RWPE1 (cell line): ENCODE results near the gene AP1B1.

Experiments used
- CTCF ChIA-PET: fragments of 350-600 bp; sonication (Branson Sonifier 250); formaldehyde crosslinking; extraction: SDS; loops from one replicate; lab custom pipeline; 2021; lab: Yijun Ruan, JAX
- POLR2A ChIA-PET: fragments of 400-600 bp; formaldehyde crosslinking; extraction: SDS; loops from one replicate; lab custom pipeline; 2020; ENCODE audit warnings: antibody characterized with exemption; ENCODE audit not compliant: low non-redundant PET; lab: Yijun Ruan, JAX
- DNase-seq: peaks from one replicate; pipeline ENCODE4 v3.0.0; 2012; ENCODE audit warnings: low spot score
- H3K27ac ChIP-seq: fragments of 450-650 bp; 2 replicates; pipeline ENCODE4 v1.5.1; 2017
- CTCF ChIP-seq: fragments of 450-650 bp; conservative IDR thresholded peaks from 2 replicates; pipeline ENCODE4 v1.5.1; 2017; ENCODE audit warnings: low read depth, mild to moderate bottlenecking

Gene AP1B1

GRCh38 chr22:29387921-29388758, at the start of gene AP1B1:
Gene AP1B1, minus strand, starts transcription at chr22:29388570. Its CDS starts 21,327 bp downstream, at chr22:29367243.
- peak within 1 kb of the TSS; percentile 76 for H3K27ac ChIP-seq
- POLR2A ChIA-PET: no interaction called here
- peak; percentile 90 for DNase-seq
- CTCF ChIA-PET: no interaction called here
- TF ChIP-seq CTCF: no peak

- CTCF ChIA-PET: interaction anchor here (0.6 kb wide), 2 partner anchors 182 to 603 kb away, joined by 3 to 4 read pairs; no protein-coding TSS in a partner anchor
- TF ChIP-seq CTCF: no peak
- DNase-seq: no peak
- POLR2A ChIA-PET: no interaction called here
- no peak overlapping the region for H3K27ac ChIP-seq
Measured at GRCh38 chr22:29435236-29436136, 47.1 kb upstream of the AP1B1 start.

- ChIA-PET POLR2A (no interaction called here), CTCF (no interaction called here)
- DNase-seq: no peak
- no peak for TF ChIP-seq CTCF
- no peak overlapping the region for H3K27ac ChIP-seq
Measured at GRCh38 chr22:29434288-29434687, 45.9 kb upstream of the AP1B1 start.

GRCh38 chr22:29433856-29434255, 45.5 kb upstream of the AP1B1 start:
- TF ChIP-seq CTCF: no peak
- CTCF ChIA-PET: no interaction called here

GRCh38 chr22:29431986-29432385, 43.6 kb upstream of the AP1B1 start:
- no peak for TF ChIP-seq CTCF
- no peak overlapping the region for H3K27ac ChIP-seq
- no peak for DNase-seq
- POLR2A ChIA-PET: no interaction called here
- CTCF ChIA-PET: no interaction called here

More at GRCh38 chr22:29433856-29434255, 45.5 kb upstream of the AP1B1 start:
- no peak overlapping the region for H3K27ac ChIP-seq
- no peak for DNase-seq
- POLR2A ChIA-PET: no interaction called here

GRCh38 chr22:29427176-29427760, 38.9 kb upstream of the AP1B1 start:
- CTCF ChIA-PET: interaction anchor here (0.6 to 0.7 kb wide), 2 partner anchors 95 to 1359 kb away, joined by 4 to 5 read pairs; no protein-coding TSS in a partner anchor
- TF ChIP-seq CTCF: no peak
- POLR2A ChIA-PET: no interaction called here
- no peak for DNase-seq
- no peak overlapping the region for H3K27ac ChIP-seq
